ENCODE results near the gene MIOX. TPM values are rescaled to one million over a fixed set of nuclear protein-coding genes. Genes with fewer than 3 reads are reported as not detected.

MIOX gene
- total and polyA plus RNA-seq, 2 of the 13 experiments (the other 11 are each of a cell fraction or from before 2014, with no cell fraction given) = 1.5 to 2.9 TPM

DNA sequence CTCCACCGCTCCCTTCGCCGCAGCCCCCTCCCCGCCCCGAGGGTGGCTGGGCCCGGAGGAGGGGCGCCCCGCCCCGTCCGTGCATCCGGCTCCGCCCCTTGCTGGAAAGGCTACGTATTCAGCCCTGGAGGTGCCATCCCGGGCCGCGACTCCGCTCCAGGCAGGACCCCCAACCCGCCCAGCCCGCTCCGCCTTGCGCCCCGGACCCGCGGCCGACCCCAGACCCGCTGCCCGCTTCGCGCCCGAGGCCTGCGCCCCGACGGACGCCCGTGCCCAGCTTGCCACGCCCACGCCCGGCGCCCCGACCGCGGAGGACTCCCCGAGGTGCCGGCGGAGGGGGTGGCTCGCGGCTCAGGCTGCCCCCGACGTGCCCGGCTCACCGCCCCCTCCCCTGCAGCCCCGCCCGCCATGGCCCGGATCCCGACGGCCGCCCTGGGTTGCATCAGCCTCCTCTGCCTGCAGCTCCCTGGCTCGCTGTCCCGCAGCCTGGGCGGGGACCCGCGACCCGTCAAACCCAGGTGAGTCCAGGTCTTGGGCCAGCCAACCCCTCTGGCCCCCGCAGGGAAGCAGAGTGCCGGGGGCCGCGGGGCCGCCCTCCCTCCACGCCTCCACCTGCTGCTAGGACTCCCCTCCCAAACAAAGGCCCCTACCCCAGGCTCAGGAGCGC is 5.1 kb upstream of the MIOX start, which contains the start of gene ADM2 (continued):
- TF ChIP-seq ZSCAN21 (CRISPR knock-in tag; IDR thresholded peaks at IDR 0.05; ENCODE audit: borderline replicate concordance) (peak; percentile 40; the same call in 1 of the 2 replicates), PATZ1 (CRISPR knock-in tag; IDR thresholded peaks at IDR 0.05) (peak; percentile 81), YEATS4 (CRISPR knock-in tag; IDR thresholded peaks at IDR 0.05; ENCODE audit: borderline replicate concordance) (peak; percentile 64), THAP7 (CRISPR knock-in tag; IDR thresholded peaks at IDR 0.05) (0 out of 2 replicates have a peak, but pooled peaks have one; percentile 10), ZNF121 (CRISPR knock-in tag; IDR thresholded peaks at IDR 0.05) (no peak; the same call in 1 of the 2 replicates), CEBPB (IDR thresholded peaks at IDR 0.05; ENCODE audit: borderline replicate concordance, low read depth, low read length) (peak; percentile 34; the same call in 1 of the 2 replicates), ZNF614 (CRISPR knock-in tag; IDR thresholded peaks at IDR 0.05; ENCODE audit: borderline replicate concordance) (no peak), SAP130 (CRISPR knock-in tag; IDR thresholded peaks at IDR 0.05; ENCODE audit: low read depth) (peak; percentile 56), ZNF414 (CRISPR knock-in tag; IDR thresholded peaks at IDR 0.05) (peak; percentile 53; the same call in 1 of the 2 replicates), ATM (IDR thresholded peaks at IDR 0.05; ENCODE audit: borderline replicate concordance) (no peak), BRCA1 (CRISPR knock-in tag; IDR thresholded peaks at IDR 0.05) (no peak), ZNF484 (CRISPR knock-in tag; IDR thresholded peaks at IDR 0.05; ENCODE audit: borderline replicate concordance, low read depth) (no peak), ZNF24 (IDR thresholded peaks at IDR 0.05) (no peak), ZNF691 (CRISPR knock-in tag; IDR thresholded peaks at IDR 0.05; ENCODE audit: borderline replicate concordance, low read depth) (no peak), ZNF160 (CRISPR knock-in tag; IDR thresholded peaks at IDR 0.05) (no peak), REST (IDR thresholded peaks at IDR 0.05; ENCODE audit: borderline replicate concordance in 1 of 2, low read depth in 1 of 2, low read length in 2 of 2) (no peak), ZNF709 (CRISPR knock-in tag; IDR thresholded peaks at IDR 0.05) (no peak), HOXA3 (CRISPR knock-in tag; IDR thresholded peaks at IDR 0.05) (peak; percentile 18; the same call in 1 of the 2 replicates)
- TF ChIP-seq, protein P1, sequence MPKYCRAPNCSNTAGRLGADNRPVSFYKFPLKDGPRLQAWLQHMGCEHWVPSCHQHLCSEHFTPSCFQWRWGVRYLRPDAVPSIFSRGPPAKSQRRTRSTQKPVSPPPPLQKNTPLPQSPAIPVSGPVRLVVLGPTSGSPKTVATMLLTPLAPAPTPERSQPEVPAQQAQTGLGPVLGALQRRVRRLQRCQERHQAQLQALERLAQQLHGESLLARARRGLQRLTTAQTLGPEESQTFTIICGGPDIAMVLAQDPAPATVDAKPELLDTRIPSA (CRISPR knock-in tag; IDR thresholded peaks at IDR 0.05; ENCODE audit: borderline replicate concordance) = no peak
